Stromal cell of bone marrow (primary cell): Measurements from ENCODE around the gene CCT7.
"Not testable (repeated sequence)": the region's sequence is repeated elsewhere in the genome, so short reads cannot be mapped to it uniquely, and the experiment has no call there.

Experiments used
- DNase-seq: peaks from one replicate; pipeline ENCODE4 v3.0.0-alpha.2; 2012; ENCODE audit warnings: low read depth

Gene CCT7

GRCh38 chr2:73233932-73234832 lies at the start of gene CCT7:
Gene CCT7, plus strand, starts transcription at chr2:73234308. Its CDS starts 71 bp downstream, at chr2:73234379.
- DNase-seq: peak; percentile 86

GRCh38 chr2:73185965-73186364 lies 48.1 kb upstream of the CCT7 start:
- no peak for DNase-seq

DNA sequence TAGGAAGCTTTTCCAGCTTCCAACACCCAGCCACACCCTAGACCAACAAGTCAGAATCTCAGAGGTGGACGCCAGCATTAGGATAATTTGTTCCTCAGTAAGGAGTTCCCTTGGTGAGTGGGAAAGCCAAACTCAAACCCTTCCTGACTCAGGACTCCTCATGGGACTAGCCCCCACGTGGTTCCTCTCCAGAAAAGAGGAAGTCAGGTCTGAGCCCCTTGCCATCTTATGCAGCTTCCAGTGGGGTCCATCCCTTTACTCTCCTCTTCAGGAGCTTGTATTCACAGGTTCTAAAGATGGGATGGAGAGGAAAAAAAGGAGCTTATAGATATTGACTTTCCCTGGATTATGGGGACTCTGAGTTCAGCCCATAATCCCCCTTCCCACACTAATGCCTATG lies 46.6 kb upstream of the CCT7 start:
- no peak for DNase-seq

DNA sequence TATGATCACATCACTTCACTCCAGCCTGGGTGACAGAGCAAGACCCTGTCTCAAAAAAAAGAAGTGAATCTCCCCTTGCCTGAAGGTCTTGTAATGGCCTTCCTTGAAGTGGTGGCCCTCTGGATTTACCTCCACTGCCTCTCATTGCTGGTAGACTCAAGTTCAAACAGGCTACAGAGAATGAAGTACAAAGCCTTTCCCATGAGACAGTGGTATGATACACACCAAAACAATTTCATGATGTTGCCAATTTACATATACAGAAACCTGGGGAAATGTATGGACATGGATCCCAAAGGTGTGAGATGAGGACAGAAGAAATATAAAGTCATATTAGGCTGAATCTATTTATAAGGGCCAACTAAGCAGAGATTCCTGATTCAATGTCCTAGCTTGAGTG lies 36.5 kb upstream of the CCT7 start:
- DNase-seq: no peak

GRCh38 chr2:73200281-73200680 lies 33.8 kb upstream of the CCT7 start:
- DNase-seq: not testable (repeated sequence)

- DNase-seq: no peak
Measured at GRCh38 chr2:73202156-73203054, 31.7 kb upstream of the CCT7 start, which contains the start of gene NOTO. Gene NOTO, plus strand, starts transcription at chr2:73202574. Its CDS starts 93 bp downstream, at chr2:73202667.

GRCh38 chr2:73203055-73203681 lies 30.9 kb upstream of the CCT7 start:
- DNase-seq: no peak

GRCh38 chr2:73205611-73206010 lies 28.5 kb upstream of the CCT7 start:
- no peak for DNase-seq

DNA sequence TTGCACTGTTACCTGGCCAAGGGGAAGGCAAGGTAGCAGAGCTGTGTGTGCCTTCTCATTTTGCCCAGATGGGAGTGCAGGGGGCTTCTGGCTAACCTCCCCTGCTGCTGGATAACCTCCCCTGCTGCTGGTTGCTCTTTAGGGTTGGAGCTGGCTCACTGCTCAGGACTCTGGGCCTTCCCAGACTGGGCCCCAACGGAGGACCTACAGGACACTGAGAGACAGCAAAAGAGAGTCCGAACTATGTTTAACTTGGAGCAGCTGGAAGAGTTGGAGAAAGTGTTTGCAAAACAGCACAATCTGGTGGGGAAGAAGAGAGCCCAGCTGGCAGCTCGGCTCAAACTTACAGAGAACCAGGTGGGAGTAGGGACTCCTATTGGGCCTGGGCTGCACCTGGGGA lies 25.9 kb upstream of the CCT7 start:
- no peak for DNase-seq

DNA sequence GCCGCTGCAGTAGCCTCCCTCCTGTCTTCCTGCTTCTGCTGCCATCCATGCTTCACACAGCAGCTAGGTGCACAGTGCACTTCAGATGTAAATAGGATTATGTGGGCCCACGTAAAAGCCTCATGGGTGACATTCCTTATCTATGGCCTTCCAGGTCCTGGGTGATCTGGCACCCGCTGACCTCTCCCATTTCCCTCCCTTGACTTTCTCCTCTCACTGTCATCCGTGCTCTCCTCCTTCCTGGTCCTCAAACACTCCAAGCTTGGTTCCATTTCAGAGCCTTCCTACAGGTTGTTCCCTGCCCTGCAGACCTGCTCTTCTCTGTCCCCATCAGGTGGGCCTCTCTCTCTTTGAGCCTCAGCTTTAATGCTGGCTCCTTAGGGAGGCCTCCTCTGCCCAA lies 24.1 kb upstream of the CCT7 start:
- no peak for DNase-seq

- no peak for DNase-seq
Measured at GRCh38 chr2:73210696-73211095, 23.4 kb upstream of the CCT7 start.

- DNase-seq: no peak
Measured at GRCh38 chr2:73212098-73212447, 22.0 kb upstream of the CCT7 start.

DNA sequence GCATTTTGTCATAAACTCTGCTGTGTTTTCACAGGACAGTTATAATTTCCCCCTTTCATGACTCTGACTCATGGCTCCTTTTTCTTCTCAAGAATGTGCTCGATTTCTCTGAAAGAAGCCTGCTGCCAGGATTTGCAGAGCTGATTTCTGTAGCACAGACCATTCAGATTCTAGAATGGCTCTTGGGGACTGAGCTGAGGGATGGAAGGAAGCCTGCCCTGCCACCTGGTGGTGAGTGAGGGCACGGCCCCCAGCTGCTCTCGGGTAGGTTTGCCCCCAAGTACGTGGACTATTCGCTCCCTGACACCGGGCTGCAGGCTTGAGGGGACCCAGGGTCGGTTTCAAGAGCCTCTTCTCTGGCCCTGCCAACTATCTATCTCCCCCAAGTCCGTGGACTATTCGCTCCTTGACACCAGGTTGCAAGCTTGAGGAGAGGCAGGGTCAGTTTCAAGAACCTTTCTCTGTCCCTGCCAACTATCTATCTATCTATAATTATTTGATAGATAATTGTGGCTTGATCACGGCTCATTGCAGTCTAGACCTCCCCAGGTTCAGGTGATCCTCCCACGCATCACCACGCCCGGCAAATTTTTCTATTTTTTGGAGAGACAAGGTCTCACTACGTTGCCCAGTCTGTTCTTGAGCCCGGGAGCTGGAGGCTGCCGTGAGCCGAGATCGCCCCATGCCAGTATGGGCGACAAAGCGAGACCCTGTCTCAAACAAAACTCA lies 21.5 kb upstream of the CCT7 start:
- DNase-seq: peak; percentile 89

DNA sequence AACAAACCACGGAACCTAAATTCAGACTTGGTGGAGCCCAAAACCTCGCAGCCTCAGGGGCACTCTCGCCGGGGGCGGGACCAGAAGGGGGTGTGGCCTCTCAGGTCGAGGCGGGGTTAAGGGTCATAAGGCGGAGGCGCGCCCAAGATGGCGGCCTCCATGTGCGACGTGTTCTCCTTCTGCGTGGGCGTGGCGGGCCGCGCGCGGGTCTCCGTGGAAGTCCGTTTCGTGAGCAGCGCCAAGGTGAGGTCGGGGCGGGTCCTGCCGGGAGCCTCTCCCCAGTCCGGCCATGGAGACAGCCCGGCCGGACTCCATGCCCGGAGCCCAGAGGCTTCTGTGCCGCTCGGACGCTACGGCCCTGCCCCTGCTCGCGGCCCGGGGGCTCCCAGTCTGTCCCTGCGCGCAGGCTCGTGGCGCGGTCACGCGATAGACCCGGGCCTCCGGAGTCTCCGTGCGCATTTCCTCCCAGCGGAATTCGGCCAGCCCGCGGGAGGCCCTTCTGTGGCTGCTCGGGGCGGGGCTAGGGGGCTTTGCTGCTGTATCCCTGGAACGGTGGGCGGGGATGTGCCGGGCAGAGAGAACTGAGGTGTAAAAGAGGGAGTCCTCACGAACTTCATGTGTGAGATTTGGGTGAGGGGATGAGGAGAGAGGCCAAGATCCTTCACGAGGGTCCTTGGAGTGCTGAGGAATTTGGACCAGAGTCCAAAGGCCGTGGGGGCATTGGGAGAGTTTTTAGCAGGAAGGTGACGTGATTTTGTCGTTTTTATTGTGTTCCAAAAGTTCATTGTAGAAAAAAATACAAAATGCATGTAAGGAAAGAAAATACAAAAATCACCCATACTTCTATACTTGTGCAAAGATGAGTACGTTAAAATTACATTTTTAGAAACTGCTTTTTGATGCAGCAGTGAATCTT lies 19.7 kb upstream of the CCT7 start, which contains the start of gene SMYD5:
TSS of gene SMYD5 (plus strand) at position 126 of the 916 bp plus-strand sequence. CDS start at position 148, 22 bp downstream.
- peak; percentile 56 for DNase-seq

DNA sequence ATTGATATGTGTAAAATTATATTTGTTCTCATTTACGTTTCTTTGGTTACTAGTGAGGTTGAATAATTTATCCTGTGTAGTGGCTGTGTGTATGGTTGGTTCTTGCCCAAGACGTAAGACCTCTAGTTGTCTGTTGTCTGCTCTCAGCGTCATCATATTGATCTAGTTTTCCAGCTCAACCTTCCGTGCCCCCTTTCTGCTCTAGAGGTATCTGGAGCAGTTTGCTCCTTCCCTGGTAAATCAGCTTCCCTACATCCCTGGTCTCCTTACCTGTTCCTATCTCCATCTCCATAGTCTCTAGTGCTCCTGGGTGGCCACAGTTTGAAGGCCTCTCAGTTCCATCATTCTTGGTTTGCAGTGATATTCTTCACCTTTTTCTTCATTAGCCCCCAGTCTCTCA lies 18.9 kb upstream of the CCT7 start:
- no peak for DNase-seq

DNA sequence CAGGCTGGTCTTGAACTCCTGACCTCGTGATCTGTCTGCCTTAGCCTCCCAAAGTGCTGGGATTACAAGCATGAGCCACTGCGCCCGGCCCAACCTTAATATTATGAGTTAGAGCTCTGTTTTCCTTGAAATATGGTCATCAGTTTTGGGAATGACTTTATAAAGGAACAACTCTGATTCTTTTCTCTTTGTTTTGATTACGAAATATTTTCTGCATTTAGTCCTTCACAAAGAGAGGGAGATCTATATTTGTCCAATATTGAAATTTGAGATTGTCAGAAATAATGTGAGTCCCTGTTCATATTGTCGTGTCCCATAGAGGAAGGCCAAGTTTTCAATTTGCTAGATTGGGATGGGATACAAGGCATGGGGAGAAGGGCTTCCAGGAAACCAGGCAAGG lies 16.9 kb upstream of the CCT7 start:
- no peak for DNase-seq

DNA sequence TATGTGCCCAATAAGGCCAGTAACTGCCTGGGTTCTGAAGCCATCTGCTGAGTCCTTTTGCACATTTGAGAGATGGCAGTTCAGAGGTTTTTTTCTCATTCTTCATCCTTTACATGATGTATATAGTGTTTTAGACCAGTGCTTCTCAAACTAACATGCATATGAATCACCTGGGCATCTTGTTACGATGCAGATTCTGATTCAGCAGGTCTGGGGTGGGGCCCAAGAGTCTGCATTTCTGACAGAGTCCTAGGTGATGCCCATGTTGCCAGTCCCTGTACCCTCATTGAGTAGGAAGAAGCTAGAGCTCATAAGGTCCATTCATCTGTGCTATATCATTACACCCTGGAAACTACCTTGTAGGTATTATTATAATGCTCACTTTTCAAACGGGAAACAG lies 16.3 kb upstream of the CCT7 start:
- DNase-seq: no peak

GRCh38 chr2:73218298-73218697 lies 15.8 kb upstream of the CCT7 start:
- no peak for DNase-seq

GRCh38 chr2:73223821-73224220 lies 10.3 kb upstream of the CCT7 start:
- no peak for DNase-seq

DNA sequence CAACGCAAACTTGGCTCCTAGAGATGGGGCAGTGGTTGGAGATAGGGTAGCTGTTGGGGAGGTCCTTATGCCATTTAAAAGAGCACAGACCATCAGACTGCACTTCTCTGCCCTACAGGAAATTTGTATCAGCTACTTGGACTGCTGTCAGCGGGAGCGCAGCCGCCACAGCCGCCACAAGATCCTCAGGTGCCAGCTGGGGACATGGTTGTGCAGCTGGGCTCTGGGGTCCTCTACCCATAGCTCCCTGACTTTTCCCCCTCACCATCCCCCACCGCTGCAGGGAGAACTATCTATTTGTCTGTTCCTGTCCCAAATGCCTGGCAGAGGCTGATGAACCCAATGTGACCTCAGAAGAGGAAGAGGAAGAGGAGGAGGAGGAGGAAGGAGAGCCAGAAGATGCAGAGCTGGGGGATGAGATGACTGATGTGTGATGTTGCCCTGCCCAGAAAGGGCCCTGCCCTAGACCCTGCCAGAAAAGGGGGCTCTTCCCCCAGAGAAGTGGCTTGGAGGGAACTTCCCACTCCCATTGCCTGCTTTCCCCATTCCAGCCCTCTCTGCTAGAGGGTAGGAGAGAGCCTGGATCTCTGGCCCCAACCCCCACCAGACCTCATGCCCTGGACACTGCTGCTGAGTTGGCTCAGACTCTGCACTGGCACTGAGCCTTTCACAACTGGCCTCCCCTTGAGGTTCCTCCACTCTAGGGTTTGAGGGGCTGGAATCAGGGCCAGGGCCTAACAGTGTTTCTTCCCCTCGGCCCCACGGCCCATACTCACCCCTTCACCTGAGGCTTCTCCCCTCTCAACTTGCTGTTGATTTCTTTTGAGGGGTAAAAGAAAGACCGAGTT lies 8.4 kb upstream of the CCT7 start:
- DNase-seq: no peak
